HCT116 (cell line): ENCODE measurements around the gene COL23A1. TPM values are rescaled to one million over a fixed set of nuclear protein-coding genes. Genes with fewer than 3 reads are reported as not detected.

ENCODE experiments used
- ATAC-seq: fragments of 200-7000 bp; cut with Tn5 transposase; 2 replicates; pipeline ENCODE4 v1.9.1; 2020; ENCODE audit warnings: mild to moderate bottlenecking, moderate library complexity
- BruUV-seq: library from RNA; stranded (reverse); fragments of 400-500 nt; replicated peaks from 2 replicates; lab custom pipeline; 2021; lab: Mats Ljungman, UMichigan
- CTCF ChIA-PET: fragments of 300-600 bp; sonication (Branson Sonifier 250); formaldehyde crosslinking; loops from one replicate; lab custom pipeline; 2021; ENCODE audit warnings: antibody characterized with exemption; lab: Charles Lee
- POLR2A ChIA-PET: fragments of 300-600, 350-600 bp; sonication (Branson Sonifier 250); formaldehyde crosslinking; loops from one replicate; lab custom pipeline; 2021; ENCODE audit warnings: antibody characterized with exemption; lab: Charles Lee
- RAD21 ChIA-PET, 2 experiments: fragments of 300-600 bp; sonication (Branson Sonifier 250); formaldehyde crosslinking; loops; one replicate each; lab custom pipeline; 2023; ENCODE audit warnings: low total read pairs in 2 of 2; ENCODE audit not compliant: uncharacterized antibody in 2 of 2, unreplicated experiment in 2 of 2, low non-redundant PET in 1 of 2; lab: Charles Lee
- DNase-seq: peaks from one replicate; pipeline ENCODE4 v3.0.0-alpha.2; 2010; ENCODE audit warnings: low read depth, low spot score
- H2AFZ ChIP-seq: fragments of 200-600 bp; shearing (Covaris generic), sonication (generic); 2 replicates; pipeline ENCODE4 v1.6.1; 2017; ENCODE audit warnings: low read depth, mixed run types, mixed read lengths, antibody characterized with exemption, low read length; ENCODE audit not compliant: poor library complexity, severe bottlenecking
- H3K27ac ChIP-seq: 2 replicates; pipeline ENCODE4 v1.5.1; 2012; ENCODE audit warnings: low read depth, low read length
- H3K27me3 ChIP-seq: fragments of 200-600 bp; sonication (generic); 2 replicates; pipeline ENCODE4 v1.6.1; 2016; ENCODE audit warnings: mixed run types, low read length, mixed read lengths; ENCODE audit not compliant: insufficient read depth
- H3K36me3 ChIP-seq, 2 experiments: fragments of 200-500 bp in 1 of 2; fragments of 200-600 bp in 1 of 2; sonication (Bioruptor generic) in 1 of 2; sonication (generic) in 1 of 2; 2 replicates each; pipeline versions ENCODE4 v1.5.1 to v1.6.1; 2014 to 2016; ENCODE audit warnings: low read length in 2 of 2, inconsistent platforms in 1 of 2, mixed read lengths in 1 of 2, mixed run types in 1 of 2; ENCODE audit not compliant: insufficient read depth in 2 of 2, control insufficient read depth in 1 of 2
- H3K4me1 ChIP-seq, 2 experiments: fragments of 200-600 bp in 1 of 2; sonication (generic) in 1 of 2; 2 replicates each; pipeline versions ENCODE4 v1.5.1 to v1.6.1; 2012 to 2017; ENCODE audit warnings: low read length in 2 of 2, inconsistent platforms in 1 of 2, mild to moderate bottlenecking in 1 of 2, mixed read lengths in 1 of 2, mixed run types in 1 of 2, moderate library complexity in 1 of 2; ENCODE audit not compliant: insufficient read depth in 2 of 2, control insufficient read depth in 1 of 2
- H3K4me2 ChIP-seq: fragments of 200-600 bp; sonication (generic); 2 replicates; pipeline ENCODE4 v1.6.1; 2017; ENCODE audit warnings: mixed run types, low read length, mixed read lengths
- H3K4me3 ChIP-seq, 2 experiments: fragments of 200-600 bp in 1 of 2; sonication (generic) in 1 of 2; replicated peaks in 1 of 2; 2 replicates each; pipeline ENCODE4 v1.5.1; 2011 to 2016; ENCODE audit warnings: low read length in 2 of 2, control low read depth in 1 of 2, low read depth in 1 of 2, mild to moderate bottlenecking in 1 of 2, mixed read lengths in 1 of 2, mixed run types in 1 of 2
- H3K79me2 ChIP-seq: fragments of 200-600 bp; sonication (generic); 2 replicates; pipeline ENCODE4 v1.6.1; 2017; ENCODE audit warnings: mild to moderate bottlenecking, mixed run types, low read length, moderate library complexity, mixed read lengths; ENCODE audit not compliant: insufficient read depth
- H3K9ac ChIP-seq: fragments of 200-600 bp; sonication (generic); 2 replicates; pipeline ENCODE4 v1.6.1; 2016; ENCODE audit warnings: low read length, mixed read lengths
- H3K9me2 ChIP-seq: fragments of 200-600 bp; sonication (generic), shearing (Covaris generic); 2 replicates; pipeline ENCODE4 v1.6.1; 2017; ENCODE audit warnings: mixed run types, mild to moderate bottlenecking, moderate library complexity; ENCODE audit not compliant: insufficient read depth
- H3K9me3 ChIP-seq, 2 experiments: fragments of 200-500 bp in 1 of 2; fragments of 200-600 bp in 1 of 2; sonication (Bioruptor generic) in 1 of 2; sonication (generic) in 1 of 2; 2 replicates each; pipeline ENCODE4 v1.6.1; 2014 to 2017; ENCODE audit warnings: low read length in 2 of 2, mixed read lengths in 2 of 2, inconsistent platforms in 1 of 2, low read depth in 1 of 2, mild to moderate bottlenecking in 1 of 2, mixed run types in 1 of 2, moderate library complexity in 1 of 2; ENCODE audit not compliant: control insufficient read depth in 1 of 2, insufficient read depth in 1 of 2
- H4K20me1 ChIP-seq: fragments of 200-600 bp; sonication (generic), shearing (Covaris generic); 2 replicates; pipeline ENCODE4 v1.6.1; 2017; ENCODE audit warnings: mixed run types, mild to moderate bottlenecking, moderate library complexity; ENCODE audit not compliant: insufficient read depth
- CBX3 ChIP-seq: IDR thresholded peaks from 2 replicates; pipeline ENCODE4 v1.6.1; 2012; ENCODE audit warnings: low read depth
- CEBPB ChIP-seq: IDR thresholded peaks from 2 replicates; pipeline ENCODE4 v1.6.1; 2012; ENCODE audit warnings: low read depth
- EGR1 ChIP-seq: IDR thresholded peaks from 2 replicates; pipeline ENCODE4 v1.6.1; 2012; ENCODE audit warnings: low read depth
- EZH2 ChIP-seq: fragments of 200-600 bp; sonication (generic); IDR thresholded peaks from 2 replicates; pipeline ENCODE4 v1.6.1; 2017; ENCODE audit warnings: antibody characterized with exemption, mixed run types
- EZH2phosphoT487 ChIP-seq: fragments of 200-600 bp; IDR thresholded peaks from 2 replicates; pipeline ENCODE4 v1.6.1; 2018; ENCODE audit warnings: antibody characterized with exemption, borderline replicate concordance
- JUND ChIP-seq: IDR thresholded peaks from 2 replicates; pipeline ENCODE4 v1.6.1; 2012
- POLR2AphosphoS5 ChIP-seq: IDR thresholded peaks from 2 replicates; pipeline ENCODE4 v1.6.1; 2011; ENCODE audit warnings: mild to moderate bottlenecking, low read depth, low read length, moderate library complexity
- RAD21 ChIP-seq: IDR thresholded peaks from 2 replicates; pipeline ENCODE4 v1.6.1; 2012; ENCODE audit warnings: low read depth, mild to moderate bottlenecking
- SRF ChIP-seq: IDR thresholded peaks from 2 replicates; pipeline ENCODE4 v1.6.1; 2012; ENCODE audit warnings: low read depth
- TCF7L2 ChIP-seq: IDR thresholded peaks from 2 replicates; pipeline ENCODE4 v1.7.0; 2011; ENCODE audit warnings: borderline replicate concordance, inconsistent platforms; ENCODE audit not compliant: insufficient read depth, insufficient read length; ENCODE audit errors: extremely low read depth
- YY1 ChIP-seq: IDR thresholded peaks from 2 replicates; pipeline ENCODE4 v1.6.1; 2011; ENCODE audit warnings: low read length, low read depth, moderate library complexity, mild to moderate bottlenecking; ENCODE audit not compliant: insufficient replicate concordance; ENCODE audit errors: extremely low read depth
- ZFX ChIP-seq: fragments of 450-650 bp; IDR thresholded peaks from 2 replicates; pipeline ENCODE4 v1.6.1; 2017
- ZNF274 ChIP-seq: fragments of 200-500 bp; sonication (Bioruptor generic); IDR thresholded peaks from 2 replicates; pipeline ENCODE4 v1.6.1; 2014; ENCODE audit warnings: mild to moderate bottlenecking, low read depth, low read length, inconsistent platforms
- intact Hi-C: fragments of 100-400 bp; cut with micrococcal nuclease; formaldehyde crosslinking; loops from 2 replicates; pipeline ENCODE4 v1.10.0; 2022
- total RNA-seq: library from RNA; stranded (reverse); gene quantifications from one replicate; pipeline ENCODE4 v1.2.1, GENCODE V29; 2021; ENCODE audit not compliant: unreplicated experiment
- TF ChIP-seq, protein P1 (sequence below): IDR thresholded peaks from 2 replicates; pipeline ENCODE4 v1.6.1; 2011; ENCODE audit warnings: mild to moderate bottlenecking, low read length, moderate library complexity; ENCODE audit not compliant: insufficient replicate concordance; ENCODE audit errors: extremely low read depth
- TF ChIP-seq, protein P2 (sequence below): IDR thresholded peaks from 2 replicates; pipeline ENCODE4 v1.6.1; 2012
- TF ChIP-seq, protein P3 (sequence below): IDR thresholded peaks from 2 replicates; pipeline ENCODE4 v1.6.1; 2012

COL23A1 gene
- total RNA-seq, 1 experiment from 2014 or later, result not detected

DNA sequence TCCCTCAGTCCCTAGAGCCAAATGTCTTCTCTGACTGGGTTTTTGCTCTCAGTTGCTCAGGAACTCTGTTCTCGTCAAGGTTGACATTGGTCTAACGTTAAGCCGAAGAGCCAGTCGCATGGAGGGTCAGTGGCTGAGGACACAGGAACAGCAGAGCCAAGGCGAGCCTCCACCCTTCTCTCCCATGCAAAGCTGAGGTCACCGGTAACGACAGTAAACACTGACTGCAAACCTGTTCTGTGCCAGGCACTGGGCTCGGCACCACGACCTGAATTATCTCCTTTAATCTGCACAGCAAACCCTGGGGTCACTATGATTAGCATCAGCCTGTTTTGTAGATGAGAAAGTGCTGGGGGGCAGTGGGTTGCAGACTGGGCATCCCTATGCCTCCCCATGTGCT, 171.0 kb downstream of the COL23A1 start:
- no peaks in the 10 kb centered on the region for H3K36me3 ChIP-seq
- intact Hi-C loops, result no loop called here
- ChIA-PET POLR2A (no interaction called here), RAD21 (no interaction called here), CTCF (no interaction called here)
- H4K20me1 ChIP-seq, result no peaks in the 10 kb centered on the region
- TF ChIP-seq, protein P1, sequence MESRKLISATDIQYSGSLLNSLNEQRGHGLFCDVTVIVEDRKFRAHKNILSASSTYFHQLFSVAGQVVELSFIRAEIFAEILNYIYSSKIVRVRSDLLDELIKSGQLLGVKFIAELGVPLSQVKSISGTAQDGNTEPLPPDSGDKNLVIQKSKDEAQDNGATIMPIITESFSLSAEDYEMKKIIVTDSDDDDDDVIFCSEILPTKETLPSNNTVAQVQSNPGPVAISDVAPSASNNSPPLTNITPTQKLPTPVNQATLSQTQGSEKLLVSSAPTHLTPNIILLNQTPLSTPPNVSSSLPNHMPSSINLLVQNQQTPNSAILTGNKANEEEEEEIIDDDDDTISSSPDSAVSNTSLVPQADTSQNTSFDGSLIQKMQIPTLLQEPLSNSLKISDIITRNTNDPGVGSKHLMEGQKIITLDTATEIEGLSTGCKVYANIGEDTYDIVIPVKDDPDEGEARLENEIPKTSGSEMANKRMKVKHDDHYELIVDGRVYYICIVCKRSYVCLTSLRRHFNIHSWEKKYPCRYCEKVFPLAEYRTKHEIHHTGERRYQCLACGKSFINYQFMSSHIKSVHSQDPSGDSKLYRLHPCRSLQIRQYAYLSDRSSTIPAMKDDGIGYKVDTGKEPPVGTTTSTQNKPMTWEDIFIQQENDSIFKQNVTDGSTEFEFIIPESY, result no peak
- no peak for TF ChIP-seq ZNF274
- TF ChIP-seq EZH2phosphoT487, result no peak
- no peak for TF ChIP-seq POLR2AphosphoS5
- TF ChIP-seq EZH2, result no peak
- TF ChIP-seq, protein P2, sequence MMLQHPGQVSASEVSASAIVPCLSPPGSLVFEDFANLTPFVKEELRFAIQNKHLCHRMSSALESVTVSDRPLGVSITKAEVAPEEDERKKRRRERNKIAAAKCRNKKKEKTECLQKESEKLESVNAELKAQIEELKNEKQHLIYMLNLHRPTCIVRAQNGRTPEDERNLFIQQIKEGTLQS, result no peak
- TF ChIP-seq CEBPB, result no peak
- TF ChIP-seq TCF7L2, result no peak
- TF ChIP-seq ZFX, result no peak
- no peak for TF ChIP-seq EGR1
- TF ChIP-seq SRF, result no peak
- TF ChIP-seq, protein P3, sequence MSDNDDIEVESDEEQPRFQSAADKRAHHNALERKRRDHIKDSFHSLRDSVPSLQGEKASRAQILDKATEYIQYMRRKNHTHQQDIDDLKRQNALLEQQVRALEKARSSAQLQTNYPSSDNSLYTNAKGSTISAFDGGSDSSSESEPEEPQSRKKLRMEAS, result no peak
- TF ChIP-seq CBX3, result no peak
- no peak for TF ChIP-seq JUND
- no peak for TF ChIP-seq YY1
- no peak for TF ChIP-seq RAD21
- ATAC-seq, result no peak
- no TSS peak for BruUV-seq
- no peak overlapping the region for H3K9ac ChIP-seq
- H3K27ac ChIP-seq, result no peak overlapping the region
- no peaks in the 10 kb centered on the region for H3K79me2 ChIP-seq
- H3K27me3 ChIP-seq, result no peaks in the 10 kb centered on the region
- no peak overlapping the region for H2AFZ ChIP-seq
- no peak overlapping the region for H3K4me2 ChIP-seq
- H3K4me1 ChIP-seq, result no peaks in the 10 kb centered on the region
- H3K9me3 ChIP-seq, result no peaks in the 10 kb centered on the region
- no peak overlapping the region for H3K4me3 ChIP-seq
- no peaks in the 10 kb centered on the region for H3K9me2 ChIP-seq
- no peak for DNase-seq
